ENCODE results near the gene SCT. TPM values are rescaled to one million over a fixed set of nuclear protein-coding genes. Genes with fewer than 3 reads are reported as not detected.

SCT gene
- total and polyA plus RNA-seq, 4 donors: not detected

- H3K36me3 ChIP-seq (ENCODE audit: control insufficient read depth in 4 of 4, insufficient read depth in 4 of 4, low read length in 4 of 4): peaks cover 0 to 12% (median 3%) of the 10 kb centered on the region in 4 donors
- peak; percentile 34 for ATAC-seq (ENCODE audit: insufficient read depth, low FRiP score)
- no peak overlapping the region for H3K27ac ChIP-seq (ENCODE audit: low read depth in 1 of 2, low read length in 1 of 2)
- H3K4me1 ChIP-seq (ENCODE audit: control insufficient read depth in 5 of 5, insufficient read depth in 5 of 5, low read length in 5 of 5): peaks cover 0 to 7% (median 0%) of the 10 kb centered on the region in 5 donors
- H3K9ac ChIP-seq (ENCODE audit: insufficient read depth in 1 of 2, low read length in 2 of 2): no peak overlapping the region
- WGBS, 2 donors: 69 to 79% methylated on average over 11 of the region's 11 CpGs
- DNase-seq: no peak
- TF ChIP-seq CTCF (IDR thresholded peaks at IDR 0.05; ENCODE audit: control extremely low read depth, extremely low read depth): no peak
- H3K9me3 ChIP-seq (ENCODE audit: control insufficient read depth in 4 of 4, insufficient read depth in 3 of 4, low read length in 3 of 4): no peaks in the 10 kb centered on the region
- no peak overlapping the region for H3K4me3 ChIP-seq
- no peaks in the 10 kb centered on the region for H3K27me3 ChIP-seq (ENCODE audit: control insufficient read depth in 3 of 3, insufficient read depth in 3 of 3, low read length in 2 of 3)
Measured at GRCh38 chr11:665704-666281, 38.8 kb upstream of the SCT start.

GRCh38 chr11:665062-665703 lies 38.2 kb upstream of the SCT start:
- no peak overlapping the region for H3K9ac ChIP-seq (ENCODE audit: insufficient read depth in 1 of 2, low read length in 2 of 2)
- no peak for TF ChIP-seq CTCF (IDR thresholded peaks at IDR 0.05; ENCODE audit: control extremely low read depth, extremely low read depth)
- ATAC-seq (ENCODE audit: insufficient read depth, low FRiP score): no peak
- peak in 2 of 3 donors; percentile 48 to 65 for DNase-seq
- H3K27ac ChIP-seq (ENCODE audit: low read depth in 1 of 2, low read length in 1 of 2): no peak overlapping the region
- H3K4me3 ChIP-seq: no peak overlapping the region
- WGBS, 2 donors: 89 to 93% methylated on average over 14 to 15 of the region's 15 CpGs
- H3K9me3 ChIP-seq (ENCODE audit: control insufficient read depth in 4 of 4, insufficient read depth in 3 of 4, low read length in 3 of 4): no peaks in the 10 kb centered on the region
- H3K36me3 ChIP-seq (ENCODE audit: control insufficient read depth in 4 of 4, insufficient read depth in 4 of 4, low read length in 4 of 4): peaks cover 0 to 18% (median 3%) of the 10 kb centered on the region in 4 donors
- H3K27me3 ChIP-seq (ENCODE audit: control insufficient read depth in 3 of 3, insufficient read depth in 3 of 3, low read length in 2 of 3): no peaks in the 10 kb centered on the region
- peaks cover 0 to 7% (median 0%) of the 10 kb centered on the region in 5 donors for H3K4me1 ChIP-seq (ENCODE audit: control insufficient read depth in 5 of 5, insufficient read depth in 5 of 5, low read length in 5 of 5)

- H3K9ac ChIP-seq (ENCODE audit: insufficient read depth in 1 of 2, low read length in 2 of 2): no peak overlapping the region
- peak; percentile 50 to 54 (median 52) for DNase-seq
- no peaks in the 10 kb centered on the region for H3K9me3 ChIP-seq (ENCODE audit: control insufficient read depth in 4 of 4, insufficient read depth in 3 of 4, low read length in 3 of 4)
- H3K4me3 ChIP-seq: no peak overlapping the region
- H3K36me3 ChIP-seq (ENCODE audit: control insufficient read depth in 4 of 4, insufficient read depth in 4 of 4, low read length in 4 of 4): peaks cover 0 to 30% (median 7%) of the 10 kb centered on the region in 4 donors
- WGBS, 2 donors: 63 to 68% methylated on average over 15 of the region's 15 CpGs
- peak; percentile 49 for TF ChIP-seq CTCF (IDR thresholded peaks at IDR 0.05; ENCODE audit: control extremely low read depth, extremely low read depth)
- ATAC-seq (ENCODE audit: insufficient read depth, low FRiP score): peak; percentile 69
- no peaks in the 10 kb centered on the region for H3K27me3 ChIP-seq (ENCODE audit: control insufficient read depth in 3 of 3, insufficient read depth in 3 of 3, low read length in 2 of 3)
- peaks cover 0 to 7% (median 0%) of the 10 kb centered on the region in 5 donors for H3K4me1 ChIP-seq (ENCODE audit: control insufficient read depth in 5 of 5, insufficient read depth in 5 of 5, low read length in 5 of 5)
- H3K27ac ChIP-seq (ENCODE audit: low read depth in 1 of 2, low read length in 1 of 2): no peak overlapping the region
Measured at GRCh38 chr11:662689-663274, 35.8 kb upstream of the SCT start.
